NOMO-1 treated with dmso at 0.1 percent for 144 hours (cell line): ENCODE measurements around the gene DNM3.
"Not testable (repeated sequence)": the region's sequence is repeated elsewhere in the genome, so short reads cannot be mapped to it uniquely, and the experiment has no call there.

ENCODE experiments used
- DNase-seq: peaks from one replicate; lab custom pipeline; 2025; ENCODE audit not compliant: unreplicated experiment; lab: John Stamatoyannopoulos, UW

The DNM3 gene

DNA sequence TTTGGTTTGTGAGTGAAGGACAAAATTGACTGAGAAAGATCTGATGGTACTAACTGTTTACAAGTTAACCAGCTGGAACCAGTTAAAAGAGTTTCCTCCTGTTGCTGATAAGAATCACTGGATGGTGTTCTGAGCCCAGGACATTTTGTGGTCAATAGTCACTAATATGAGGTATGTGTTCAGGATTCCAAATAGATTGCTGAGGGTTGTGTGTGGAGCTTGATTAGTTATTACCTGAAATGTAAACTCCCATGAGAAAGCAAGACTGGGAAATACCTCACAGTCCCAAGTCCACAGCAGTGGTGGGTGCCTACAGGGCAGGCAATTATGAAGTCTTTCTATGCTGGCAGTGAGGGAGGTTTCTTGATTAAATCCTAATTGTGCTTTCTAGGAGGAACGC is 164.6 kb downstream of the DNM3 start:
- no peak for DNase-seq

DNA sequence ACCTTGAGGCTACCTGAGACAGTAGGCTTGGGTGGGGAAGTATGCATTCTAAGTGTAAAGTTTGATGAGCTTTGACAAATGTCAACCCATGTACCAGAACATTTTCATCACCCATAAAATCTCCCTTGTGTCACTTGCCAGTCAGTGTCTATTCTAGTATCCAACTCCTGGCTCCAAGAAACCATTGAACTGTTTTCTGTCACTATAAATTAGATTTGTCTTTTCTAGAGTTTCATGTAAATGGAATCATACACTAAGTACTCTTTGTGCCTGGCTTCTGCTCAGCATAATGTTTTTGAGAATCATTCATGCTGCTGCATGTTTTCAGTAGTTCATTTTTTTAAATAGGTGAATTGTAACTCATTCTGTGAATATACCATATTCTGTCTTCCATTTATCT is 165.4 kb downstream of the DNM3 start:
- no peak for DNase-seq

DNA sequence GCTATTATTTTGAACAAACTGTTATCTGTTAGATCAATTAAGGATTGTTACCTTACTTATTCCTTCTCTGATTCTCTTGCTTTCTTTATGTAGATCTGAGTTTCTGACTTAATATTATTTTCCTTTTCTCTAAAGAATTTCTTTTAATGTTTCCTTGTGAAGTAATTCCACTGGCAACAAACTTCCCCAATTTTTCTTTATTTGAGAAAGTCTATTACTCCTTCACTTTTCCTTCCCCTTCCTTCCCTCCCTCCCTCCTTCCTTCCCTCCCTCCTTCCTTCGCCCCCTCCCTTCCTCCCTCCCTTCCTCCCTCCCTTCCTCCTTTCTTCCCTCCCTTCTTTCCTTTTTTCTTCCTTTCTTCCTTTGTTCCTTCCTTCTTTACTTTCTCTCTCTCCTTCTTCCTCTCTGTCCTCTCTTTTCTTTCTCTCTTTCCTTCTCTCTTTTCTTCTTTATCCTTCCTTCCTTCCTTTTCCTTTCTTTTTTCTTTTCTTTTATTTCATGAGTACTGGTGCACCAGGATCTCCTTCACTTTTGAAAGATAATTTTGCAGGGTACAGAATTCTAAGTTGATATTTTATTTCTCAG is 177.5 kb downstream of the DNM3 start:
- no peak for DNase-seq

DNA sequence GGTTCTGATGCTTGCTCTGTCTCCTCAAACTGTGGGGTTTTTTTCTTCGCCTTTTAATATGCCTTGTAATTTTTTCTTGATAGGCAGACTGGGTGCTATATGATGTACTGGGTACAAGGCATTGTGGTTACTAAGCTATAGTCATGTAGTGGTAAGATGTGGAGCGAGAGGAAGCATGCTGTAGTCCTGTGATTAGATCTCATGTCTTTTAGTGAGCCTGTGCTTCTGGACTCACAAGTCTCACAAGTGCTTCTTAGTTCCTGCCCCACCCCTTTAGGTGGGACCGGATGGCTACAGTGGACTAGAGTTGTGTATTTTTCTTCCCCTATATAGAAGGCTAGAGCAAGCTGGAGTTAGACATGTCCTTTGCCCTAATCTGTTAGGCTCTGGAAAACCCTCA is 178.7 kb downstream of the DNM3 start:
- no peak for DNase-seq

GRCh38 chr1:172024516-172024915 is 183.2 kb downstream of the DNM3 start:
- no peak for DNase-seq

DNA sequence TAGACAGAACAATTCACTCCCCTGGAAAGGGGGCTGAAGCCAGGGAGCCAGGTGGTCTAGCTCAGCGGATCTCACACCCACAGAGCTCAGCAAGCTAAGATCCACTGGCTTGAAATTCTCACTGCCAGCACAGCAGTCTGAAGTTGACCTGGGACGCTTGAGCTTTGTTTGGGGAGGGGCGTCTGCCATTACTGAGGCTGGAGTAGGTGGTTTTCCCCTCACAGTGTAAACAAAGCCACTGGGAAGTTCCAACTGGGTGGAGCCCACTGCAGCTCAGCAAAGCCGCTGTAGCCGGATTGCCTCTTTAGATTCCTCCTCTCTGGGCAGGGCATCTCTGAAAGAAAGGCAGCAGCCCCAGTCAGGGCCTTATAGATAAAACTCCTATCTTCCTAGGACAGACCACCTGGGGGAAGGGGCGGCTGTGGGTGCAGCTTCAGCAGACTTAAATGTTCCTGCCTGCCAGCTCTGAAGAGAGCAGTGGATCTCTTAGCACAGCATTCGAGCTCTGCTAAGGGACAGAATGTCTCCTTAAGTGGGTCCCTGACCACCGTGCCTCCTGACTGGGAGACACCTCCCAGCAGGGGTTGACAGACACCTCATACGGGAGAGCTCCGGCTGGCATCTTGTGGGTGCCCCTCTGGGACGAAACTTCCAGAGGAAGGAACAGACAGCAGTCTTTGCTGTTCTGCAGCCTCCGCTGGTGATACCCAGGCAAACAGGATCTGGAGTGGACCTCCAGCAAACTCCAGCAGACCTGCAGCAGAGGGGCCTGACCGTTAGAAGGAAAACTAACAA is 183.8 kb downstream of the DNM3 start:
- DNase-seq: not testable (repeated sequence)

DNA sequence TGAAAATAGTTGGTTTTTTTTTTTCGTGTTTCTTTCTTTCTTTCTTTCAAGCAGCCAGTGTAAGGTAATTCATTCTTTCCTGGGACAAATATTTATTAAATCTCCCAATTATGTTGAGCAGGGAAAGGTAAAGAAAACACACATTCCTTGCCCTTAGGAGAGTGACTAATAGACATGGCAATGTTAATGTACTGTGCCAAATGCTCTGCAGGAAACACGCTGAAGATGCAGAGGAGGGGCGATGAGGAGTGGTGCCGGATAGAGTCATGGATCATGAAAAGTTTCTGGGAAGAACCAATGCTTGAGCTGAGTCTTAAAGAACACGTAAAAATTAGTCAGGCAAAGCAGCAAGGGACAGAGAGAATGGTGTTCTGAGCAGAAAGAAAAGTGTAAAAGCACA is 199.2 kb downstream of the DNM3 start:
- DNase-seq: no peak

- DNase-seq: no peak
These were observed 199.8 kb downstream of the DNM3 start for GRCh38 chr1:172041102-172041501.

DNA sequence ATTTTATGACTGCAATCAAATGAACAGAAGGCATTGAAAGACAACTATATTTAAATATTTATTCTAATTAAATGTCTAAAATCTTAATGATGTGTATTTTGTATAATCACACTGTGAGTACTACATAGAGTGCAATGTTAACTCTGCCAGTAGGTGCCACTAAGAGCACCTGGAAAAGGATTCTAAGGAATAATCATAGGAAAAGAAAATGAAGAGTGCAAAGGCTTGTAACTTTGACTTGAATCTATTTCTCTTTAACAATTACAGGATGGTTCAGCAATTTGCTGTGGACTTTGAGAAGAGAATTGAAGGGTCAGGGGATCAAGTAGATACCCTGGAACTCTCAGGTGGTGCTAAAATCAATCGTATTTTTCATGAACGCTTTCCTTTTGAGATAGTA is 200.4 kb downstream of the DNM3 start:
- no peak for DNase-seq

DNA sequence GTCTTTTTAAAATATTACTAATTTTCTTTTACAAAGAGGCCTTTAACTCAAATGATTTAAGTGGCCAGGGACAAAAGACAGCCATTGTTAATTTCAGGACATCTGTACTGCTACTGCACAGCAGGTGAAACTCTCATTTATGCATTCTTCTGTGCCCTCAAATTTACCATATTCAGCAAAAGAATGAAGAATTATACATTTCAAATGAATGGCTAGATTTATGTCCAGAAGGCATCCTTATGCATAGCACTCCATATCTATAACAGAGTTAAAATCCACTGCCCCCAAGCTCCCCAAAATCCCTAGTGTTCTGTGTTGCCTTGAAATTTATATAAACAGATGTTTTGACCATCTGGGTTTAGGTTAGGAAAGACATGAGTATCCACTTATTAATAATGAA is 202.6 kb downstream of the DNM3 start:
- no peak for DNase-seq

DNA sequence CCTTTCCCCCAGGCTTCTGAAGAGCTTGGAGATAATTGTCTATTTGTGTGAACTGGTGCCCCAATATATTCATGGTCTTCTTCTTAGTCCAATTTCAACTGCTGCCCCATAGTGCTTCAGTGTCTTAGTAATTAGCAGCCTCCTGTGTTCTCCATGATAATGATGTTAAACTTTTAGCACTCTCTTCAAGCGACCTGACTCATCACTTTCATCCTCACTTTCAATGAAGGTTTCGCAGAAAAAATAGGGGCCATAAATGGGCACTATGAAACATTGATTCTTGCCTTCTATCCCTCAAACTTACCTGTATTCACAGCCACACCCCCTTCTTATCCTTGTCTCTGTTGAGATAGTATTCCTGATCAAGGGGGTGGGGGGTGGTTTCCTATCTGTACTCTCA is 210.6 kb downstream of the DNM3 start:
- no peak for DNase-seq

DNA sequence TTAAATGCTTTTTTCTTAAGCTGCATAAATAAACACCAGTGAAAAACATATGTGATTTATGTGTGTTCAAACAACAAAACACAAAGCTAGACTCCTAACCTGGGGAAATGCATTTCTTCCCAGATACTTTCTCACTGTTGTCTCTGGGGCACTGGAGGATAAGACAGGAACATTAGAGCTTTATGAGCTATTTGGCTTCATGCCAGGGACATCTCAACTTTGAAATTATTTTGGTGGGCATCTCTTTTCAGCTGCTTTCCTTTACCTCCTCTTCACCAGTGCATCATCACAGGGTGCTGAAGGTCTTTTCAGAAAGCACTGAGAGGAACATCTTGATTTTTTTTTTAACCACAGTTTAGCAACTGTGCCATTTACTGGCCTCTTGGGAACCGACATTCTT is 212.9 kb downstream of the DNM3 start:
- DNase-seq: no peak

DNA sequence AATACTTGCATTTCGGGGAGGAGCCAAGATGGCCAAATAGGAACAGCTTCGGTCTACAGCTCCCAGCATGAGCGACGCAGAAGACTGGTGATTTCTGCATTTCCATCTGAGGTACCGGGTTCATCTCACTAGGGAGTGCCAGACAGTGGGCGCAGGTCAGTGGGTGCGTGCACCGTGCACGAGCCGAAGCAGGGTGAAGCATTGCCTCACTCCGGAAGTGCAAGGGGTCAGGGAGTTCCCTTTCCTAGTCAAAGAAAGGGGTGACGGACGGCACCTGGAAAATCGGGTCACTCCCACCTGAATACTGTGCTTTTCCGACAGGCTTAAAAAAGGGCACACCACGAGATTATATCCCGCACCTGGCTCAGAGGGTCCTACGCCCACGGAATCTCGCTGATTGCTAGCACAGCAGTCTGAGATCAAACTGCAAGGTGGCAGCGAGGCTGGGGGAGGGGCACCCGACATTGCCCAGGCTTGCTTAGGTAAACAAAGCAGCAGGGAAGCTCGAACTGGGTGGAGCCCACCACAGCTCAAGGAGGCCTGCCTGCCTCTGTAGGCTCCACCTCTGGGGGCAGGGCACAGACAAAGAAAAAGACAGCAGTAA is 214.6 kb downstream of the DNM3 start:
- not testable (repeated sequence) for DNase-seq

GRCh38 chr1:172068334-172068733 is 227.0 kb downstream of the DNM3 start:
- no peak for DNase-seq

DNA sequence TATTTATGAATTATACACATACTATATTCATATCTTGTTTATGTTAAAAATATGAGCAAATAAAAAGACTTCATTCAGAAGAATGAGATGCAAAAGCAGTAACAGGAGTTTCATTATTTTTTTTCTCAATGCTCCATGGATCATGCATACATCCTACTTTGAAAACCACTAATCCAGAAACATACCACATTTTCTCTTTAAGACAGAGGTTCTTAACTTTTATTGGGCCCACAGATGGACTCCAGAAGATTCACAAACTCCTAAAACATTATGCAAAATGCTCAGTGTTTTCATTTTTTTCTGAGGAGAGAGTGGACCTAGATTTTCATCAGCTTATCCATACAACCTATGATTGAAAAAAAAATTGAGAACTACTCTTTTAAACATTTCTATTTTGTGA is 227.8 kb downstream of the DNM3 start:
- DNase-seq: no peak

DNA sequence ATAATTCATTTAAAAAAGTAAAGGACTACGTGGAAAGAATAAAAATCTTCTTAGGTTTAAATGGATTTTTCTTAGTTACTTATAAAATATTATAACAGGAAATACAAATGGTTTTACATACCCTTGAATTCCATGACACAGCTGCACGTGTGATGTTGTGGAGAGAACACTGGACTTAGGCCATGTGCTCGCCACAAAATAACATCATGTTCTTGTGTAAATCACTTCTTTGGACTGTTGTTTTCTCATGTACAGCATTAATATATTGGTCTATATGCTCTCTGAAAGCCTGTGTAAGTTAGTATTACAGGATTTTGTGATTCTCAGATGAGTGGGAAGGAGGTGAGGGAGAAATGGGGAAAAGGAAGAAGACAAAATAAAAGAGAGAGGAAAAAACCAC is 228.2 kb downstream of the DNM3 start:
- no peak for DNase-seq

DNA sequence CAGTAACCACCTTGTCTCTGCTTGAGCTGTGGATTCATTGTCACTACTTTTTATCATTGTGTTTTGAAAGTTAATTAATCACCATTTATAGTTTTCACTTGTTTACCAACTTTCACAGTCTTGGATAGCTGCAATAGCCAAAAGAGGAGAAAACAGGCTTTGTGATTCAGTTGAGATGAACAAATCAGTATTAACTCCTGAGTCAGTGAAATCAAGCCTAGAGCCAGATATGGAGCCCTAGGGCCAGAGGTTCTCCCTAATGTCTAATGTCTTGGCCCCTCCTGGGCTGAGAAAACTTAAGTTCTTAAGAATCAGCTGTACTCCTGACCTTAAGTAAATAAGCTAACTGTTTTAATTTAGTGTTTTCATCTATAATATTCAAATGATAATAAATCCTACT is 228.8 kb downstream of the DNM3 start:
- DNase-seq: no peak

DNA sequence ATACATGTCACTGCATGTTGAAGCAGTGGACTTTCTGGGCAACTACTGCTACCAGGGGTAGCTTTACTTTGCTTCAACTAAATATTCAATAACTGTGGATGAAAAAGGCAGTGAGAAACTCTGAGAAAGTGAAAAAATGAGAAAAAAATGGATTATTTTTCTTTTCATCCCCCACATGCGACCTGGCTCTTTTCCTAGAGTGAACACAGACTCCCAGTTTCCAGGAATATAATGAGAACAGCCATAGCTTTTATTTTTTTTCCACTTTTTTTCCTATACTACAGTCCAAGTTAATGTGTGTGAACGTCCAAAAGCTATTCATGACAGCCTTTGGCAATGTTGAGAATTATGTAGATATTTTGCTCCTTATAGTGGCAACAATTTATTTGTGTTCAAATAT is 230.4 kb downstream of the DNM3 start:
- no peak for DNase-seq

DNA sequence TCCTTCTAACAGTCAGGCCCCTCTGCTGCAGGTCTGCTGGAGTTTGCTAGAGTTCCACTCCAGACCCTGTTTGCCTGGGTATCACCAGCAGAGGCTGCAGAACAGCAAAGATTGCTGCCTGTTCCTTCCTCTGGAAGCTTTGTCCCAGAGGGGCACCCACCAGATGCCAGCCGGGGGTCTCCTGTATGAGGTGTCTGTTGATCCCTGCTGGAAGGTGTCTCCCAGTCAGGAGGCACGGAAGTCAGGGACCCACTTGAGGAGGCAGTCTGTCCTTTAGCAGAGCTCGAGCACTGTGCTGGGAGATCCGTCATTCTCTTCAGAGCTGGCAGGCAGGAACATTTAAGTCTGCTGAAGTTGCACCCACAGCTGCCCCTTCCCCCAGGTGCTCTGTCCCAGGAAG is 238.6 kb downstream of the DNM3 start:
- not testable (repeated sequence) for DNase-seq

DNA sequence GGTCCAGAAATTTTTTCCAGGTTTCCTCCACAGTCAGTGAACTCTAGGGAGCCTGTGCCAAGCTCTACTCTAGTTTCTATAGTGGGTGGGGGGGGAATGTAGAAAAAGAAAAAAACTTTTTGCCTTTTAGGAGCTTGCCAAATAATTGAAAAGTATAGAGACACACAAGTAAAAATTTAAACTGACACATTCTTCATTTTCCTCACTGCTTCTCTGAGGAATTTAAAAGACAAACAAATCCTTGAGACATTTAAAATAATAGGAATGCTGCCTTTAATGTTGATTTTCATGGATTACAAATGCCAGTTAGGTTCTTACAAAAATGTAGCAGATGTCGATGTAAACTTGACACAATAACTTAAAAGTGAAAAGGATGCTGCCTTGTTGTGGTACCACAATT is 241.9 kb downstream of the DNM3 start:
- no peak for DNase-seq

GRCh38 chr1:172084876-172085275 is 243.6 kb downstream of the DNM3 start:
- no peak for DNase-seq

DNA sequence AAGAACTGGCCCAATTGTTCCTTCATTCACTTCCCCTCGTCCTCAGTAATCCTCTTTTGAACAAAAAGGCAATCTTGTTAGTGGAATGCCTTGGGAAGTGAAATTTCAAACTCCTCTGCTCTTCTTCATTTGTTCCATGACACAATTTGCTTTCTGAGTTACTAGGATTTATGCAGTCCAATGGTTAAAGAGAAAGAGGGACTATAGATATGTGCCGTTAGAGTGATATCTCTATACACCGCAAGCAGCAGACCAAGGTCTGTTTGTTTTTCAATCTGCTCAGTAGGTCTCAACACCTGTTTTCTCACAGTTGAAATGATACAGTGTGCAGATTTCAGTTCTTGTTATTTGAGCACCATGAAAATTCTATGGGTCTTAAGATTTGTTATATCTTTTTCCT is 244.0 kb downstream of the DNM3 start:
- no peak for DNase-seq

DNA sequence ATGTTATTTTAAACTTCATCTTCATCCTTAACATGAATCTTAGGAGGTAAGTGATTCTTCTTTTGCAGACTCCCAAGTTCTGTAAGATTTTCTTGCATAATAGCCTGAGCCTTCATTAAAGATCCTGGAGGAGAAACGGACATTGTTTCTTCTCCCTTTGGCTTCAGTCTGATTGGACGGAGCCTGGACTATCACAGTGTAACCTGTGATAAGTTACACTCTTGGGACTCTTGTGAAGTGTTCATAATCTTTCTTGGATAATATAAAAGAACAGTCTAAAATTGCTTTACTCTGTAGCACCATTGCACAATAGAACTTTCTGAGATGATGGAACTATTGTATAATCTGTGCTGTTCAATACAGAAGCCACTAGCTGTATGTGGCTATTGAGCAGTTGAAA is 244.8 kb downstream of the DNM3 start:
- DNase-seq: no peak
